NK-92 treated with Interleukin-12 subunit alpha and Interleukin-12 subunit beta, amount 100 ng/mL, for 24 hours (cell line): ENCODE measurements around the gene LMNTD1.
A peak's percentile ranks its signal among the peaks of the same experiment; 100 is the strongest.

Experiments
- DNase-seq: peaks from one replicate; lab custom pipeline; 2025; lab: John Stamatoyannopoulos, UW

The LMNTD1 gene

DNA sequence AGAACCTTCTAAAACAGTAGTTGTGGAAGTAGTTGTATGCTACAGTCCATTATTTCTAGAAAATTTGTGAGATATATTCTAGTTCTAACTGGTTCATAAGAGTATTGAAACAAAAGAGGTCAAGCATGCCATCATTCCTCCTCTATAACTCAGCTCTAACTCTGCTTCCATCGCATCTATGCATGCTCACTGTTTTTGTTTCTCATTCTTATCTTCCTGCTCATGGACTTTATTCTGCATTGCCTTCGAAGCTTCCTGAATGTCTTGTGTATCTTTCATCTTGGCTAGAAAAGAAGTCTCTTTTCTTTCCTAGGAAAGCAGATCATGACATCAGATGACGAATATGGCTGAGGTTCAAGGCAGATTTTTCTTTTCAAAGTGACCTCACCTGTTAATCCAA lies 402 bp downstream of the LMNTD1 start:
- DNase-seq, result no peak

DNA sequence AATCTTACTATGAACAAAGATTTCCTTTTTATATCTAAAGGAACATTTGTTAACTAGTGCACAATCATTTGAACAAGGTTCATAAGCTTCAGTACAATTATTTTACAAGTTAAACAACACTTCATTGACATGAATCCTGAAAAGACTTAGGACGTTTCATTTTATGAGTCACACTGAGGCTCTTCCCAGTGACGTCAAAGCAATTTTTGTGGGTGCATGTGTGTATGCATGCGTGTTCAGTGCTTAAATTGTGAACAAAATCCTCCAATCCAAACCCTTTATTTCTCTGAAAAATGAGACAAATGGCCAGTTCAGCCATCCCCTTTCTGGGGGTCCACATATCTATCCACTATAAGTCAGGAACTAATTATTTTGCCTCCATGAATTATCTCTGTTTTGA lies 2.9 kb downstream of the LMNTD1 start:
- DNase-seq, result no peak

DNA sequence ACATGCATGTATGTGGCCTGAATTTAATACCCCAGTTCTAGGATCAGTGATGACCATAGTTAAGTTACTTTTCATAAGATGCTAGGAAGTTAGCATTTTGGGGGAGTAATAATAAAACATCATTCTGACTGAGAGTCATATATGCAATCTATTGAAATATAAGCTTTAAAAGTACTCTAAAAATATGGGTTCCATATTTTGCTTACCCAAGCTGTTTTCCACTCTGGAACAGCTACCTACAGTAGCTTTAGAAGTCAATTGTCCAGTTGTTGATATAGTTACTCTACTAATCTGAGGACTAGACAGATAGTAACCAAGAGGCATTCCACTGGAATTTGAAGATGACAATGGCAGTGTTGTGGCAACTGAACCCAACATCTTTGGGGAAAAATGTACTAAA lies 4.0 kb downstream of the LMNTD1 start:
- DNase-seq, result no peak

DNA sequence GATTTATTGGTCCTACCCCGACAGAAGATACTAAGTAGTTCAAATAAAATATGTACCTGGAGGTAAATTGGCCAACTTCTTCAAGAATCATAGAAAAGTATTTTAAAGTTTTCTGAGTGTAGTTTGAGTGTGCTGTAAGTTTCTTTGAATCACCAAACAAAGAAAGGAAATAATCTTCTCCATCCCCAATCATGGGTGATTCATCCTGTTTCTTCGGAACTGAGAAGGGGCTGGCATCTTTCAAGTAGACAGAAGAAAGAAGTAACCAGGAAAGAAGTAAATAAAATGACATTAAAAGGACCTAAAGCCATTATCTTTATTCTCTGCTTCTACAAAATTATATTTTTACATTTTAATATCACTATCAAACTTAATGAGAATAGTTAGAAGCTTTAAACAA lies 6.8 kb downstream of the LMNTD1 start:
- no peak for DNase-seq

DNA sequence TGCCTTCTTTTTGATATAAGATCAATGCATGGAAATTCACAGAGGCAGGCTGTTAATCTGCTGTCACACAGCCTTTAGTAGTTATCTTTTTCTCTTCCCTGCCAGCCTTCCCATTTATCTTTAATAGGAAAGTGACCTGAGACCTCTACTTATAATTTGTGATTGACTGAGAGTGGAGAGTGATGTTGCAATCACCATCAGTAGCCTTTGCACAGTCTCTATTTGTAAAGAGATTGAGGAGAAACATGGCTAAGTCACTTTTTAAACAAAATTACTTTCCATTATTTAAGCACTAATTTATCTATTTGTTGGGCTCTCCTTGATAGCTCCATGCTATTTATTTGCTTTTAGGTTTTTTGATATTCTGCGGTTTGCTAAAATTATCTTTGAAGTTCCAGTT lies 19.9 kb downstream of the LMNTD1 start:
- DNase-seq, result no peak

- no peak for DNase-seq
Observed at GRCh38 chr12:25531502-25532052, 21.5 kb downstream of the LMNTD1 start.

- no peak for DNase-seq
Observed at GRCh38 chr12:25529738-25530137, 23.3 kb downstream of the LMNTD1 start.

DNA sequence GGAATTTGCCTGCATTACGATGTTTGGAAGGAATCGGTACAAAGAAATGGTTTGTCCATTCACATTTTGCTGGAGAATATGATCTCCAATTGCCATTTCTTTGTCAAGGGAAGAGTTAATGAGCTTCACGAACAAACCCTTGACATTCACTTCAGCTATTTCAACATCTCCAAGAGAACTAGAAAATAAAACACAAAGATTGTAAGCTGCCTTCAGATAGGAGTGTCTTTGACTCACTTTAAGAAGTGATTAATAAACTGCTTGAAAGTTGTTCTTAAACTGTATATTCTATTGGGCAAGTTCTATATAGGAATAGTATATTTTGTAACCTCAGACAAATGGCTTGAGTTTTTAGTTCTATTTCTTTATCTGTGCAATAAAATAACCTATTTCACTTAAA lies 26.3 kb downstream of the LMNTD1 start:
- no peak for DNase-seq

DNA sequence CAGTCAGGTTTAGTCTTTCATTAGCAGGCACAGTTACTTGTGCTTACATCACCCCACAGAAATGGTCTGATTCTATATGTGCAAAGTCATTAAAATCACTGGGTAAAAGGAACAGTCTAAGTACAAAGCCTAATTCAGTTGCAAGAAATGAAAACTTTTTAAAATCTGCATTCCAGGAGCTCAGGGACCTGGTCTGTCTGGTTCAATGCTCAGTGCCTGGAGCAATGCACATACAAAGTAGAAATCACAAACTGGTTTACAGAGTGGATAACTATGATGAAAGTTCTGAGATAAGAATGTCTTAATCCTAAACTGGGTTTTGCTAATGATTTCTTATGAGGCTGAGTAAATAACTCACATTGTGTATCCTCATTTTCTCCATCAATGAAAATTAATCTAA lies 28.7 kb downstream of the LMNTD1 start:
- no peak for DNase-seq

GRCh38 chr12:25521625-25522256 lies 31.3 kb downstream of the LMNTD1 start:
- DNase-seq, result no peak

DNA sequence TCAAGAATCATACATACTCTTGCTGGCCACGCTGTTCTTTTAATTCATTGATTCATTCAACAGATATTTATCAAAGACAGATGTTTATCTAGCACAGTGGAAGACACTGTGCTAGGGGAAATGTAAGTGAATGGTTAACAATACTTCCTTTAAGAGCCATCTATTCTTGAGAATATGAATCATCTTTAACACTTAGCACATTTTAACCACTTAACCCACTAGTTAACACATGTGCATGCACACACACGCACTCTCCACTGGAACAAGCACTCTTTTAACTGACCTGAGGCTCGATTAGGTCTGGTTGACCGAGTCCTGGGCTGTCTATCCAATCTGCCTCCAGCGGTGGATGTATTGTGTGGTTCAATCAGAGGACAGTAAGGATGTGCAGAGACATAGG lies 34.6 kb downstream of the LMNTD1 start:
- DNase-seq, result peak; percentile 13

DNA sequence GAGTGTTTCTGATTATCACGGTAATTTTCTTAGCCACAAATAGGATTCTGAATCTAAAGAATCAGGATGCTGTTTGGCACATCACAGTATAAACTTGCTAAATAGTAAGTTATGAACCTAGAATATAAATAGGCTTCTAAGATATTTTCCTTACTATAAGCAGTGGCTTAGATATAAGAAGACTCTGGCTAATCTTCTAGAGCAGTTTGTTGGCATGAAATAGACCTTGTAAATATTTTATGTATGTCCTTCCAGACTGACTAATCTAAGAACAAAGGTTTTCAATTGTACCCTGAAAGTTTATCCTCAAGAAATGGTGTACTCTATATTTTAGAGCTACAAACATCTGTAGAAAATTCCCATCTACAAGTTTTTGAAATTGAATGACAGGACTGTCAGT lies 48.3 kb downstream of the LMNTD1 start:
- no peak for DNase-seq

DNA sequence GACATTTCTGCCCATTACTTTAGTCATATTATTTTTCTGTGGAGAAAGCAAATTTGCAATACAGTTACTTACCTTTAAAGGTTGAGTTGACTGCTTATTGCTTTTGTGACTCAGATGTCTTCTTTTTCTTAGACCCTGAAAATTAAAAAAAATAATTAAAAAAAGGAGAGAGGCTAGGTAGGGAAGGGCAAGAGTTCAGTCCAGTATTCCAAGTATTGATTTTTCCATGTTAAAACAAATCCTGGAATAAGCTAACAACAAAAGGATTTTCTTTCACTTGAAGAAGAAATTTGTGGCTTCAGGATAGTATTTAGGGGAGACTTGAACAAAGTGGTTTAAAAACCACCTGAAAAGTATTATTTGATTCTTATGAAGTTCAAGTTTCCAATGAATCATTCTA lies 49.4 kb downstream of the LMNTD1 start:
- DNase-seq, result no peak

DNA sequence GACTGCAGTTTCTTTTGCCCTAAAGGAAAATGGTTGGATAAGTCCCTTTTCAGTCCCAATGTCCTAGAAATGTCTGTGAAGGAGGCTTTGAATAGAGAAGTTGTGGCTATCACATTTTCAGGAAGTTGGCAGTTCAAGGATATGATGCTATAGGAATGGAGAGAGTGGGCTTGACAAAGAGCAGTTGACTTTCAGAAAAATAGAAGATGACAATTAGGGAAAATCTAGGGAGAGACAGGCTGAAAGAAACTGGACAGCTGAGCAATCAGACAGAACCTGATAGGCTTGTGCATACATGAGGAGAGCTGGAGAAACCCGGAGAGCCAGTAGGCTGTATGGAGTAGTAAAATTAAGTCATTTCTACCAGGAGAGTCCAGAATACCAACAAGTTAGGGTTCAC lies 50.5 kb downstream of the LMNTD1 start:
- no peak for DNase-seq

DNA sequence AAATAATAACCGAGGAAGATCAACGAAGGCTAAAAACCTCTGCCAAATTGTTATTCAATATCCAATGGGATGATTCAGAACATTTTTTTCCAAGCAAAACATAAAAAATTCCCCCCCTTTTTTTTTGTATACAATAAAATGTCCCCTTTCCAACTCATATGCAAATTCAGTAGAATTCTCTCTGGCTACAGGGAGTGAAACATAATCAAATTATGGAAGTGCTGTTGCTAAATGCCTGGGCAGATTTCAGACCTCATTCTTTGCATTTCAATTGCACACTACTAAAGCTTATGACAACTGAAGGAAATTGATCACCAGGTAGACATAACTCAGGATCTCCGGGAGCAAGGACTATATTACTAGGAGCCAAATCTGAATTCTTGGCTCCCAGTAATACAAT lies 51.0 kb downstream of the LMNTD1 start:
- DNase-seq, result no peak

DNA sequence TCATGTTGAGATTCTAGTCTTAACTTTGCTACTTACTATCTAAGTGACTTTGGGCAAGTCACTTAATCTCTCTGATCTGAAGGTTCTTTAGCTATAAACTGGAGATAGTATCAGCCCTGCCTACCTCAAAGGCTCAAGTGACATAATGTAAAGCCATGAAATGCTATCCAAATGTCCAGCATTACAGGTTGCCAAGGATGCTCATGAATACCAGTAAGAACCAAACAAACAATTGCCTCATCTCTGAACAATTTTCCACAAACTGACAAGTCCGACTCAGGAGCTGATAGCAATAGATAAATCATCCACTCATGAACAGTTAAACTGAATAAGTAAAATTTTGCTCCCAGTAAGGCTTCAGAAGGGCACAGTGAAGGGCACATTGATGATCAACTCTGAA lies 51.5 kb downstream of the LMNTD1 start:
- DNase-seq, result no peak

DNA sequence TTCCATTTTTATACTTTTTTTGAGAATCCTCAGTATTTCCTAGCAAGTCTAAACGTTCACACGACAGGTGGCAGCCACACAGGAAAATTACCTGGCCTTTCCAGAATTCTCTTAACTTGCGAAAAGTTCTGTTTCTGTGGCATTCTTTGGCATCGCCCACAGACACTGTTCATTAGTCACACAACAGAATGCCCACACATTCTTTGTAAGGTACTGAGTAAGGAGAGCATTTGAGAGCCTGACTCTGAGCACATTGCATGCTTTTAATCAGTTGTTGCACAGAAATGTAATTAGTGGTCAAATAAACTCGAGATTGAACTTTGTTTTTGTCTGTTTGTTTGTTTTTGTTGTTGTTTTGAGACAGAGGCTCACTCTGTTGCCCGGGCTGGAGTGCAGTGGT lies 52.4 kb downstream of the LMNTD1 start:
- DNase-seq, result no peak

- no peak for DNase-seq
Observed at GRCh38 chr12:25497021-25497420, 56.1 kb downstream of the LMNTD1 start.

DNA sequence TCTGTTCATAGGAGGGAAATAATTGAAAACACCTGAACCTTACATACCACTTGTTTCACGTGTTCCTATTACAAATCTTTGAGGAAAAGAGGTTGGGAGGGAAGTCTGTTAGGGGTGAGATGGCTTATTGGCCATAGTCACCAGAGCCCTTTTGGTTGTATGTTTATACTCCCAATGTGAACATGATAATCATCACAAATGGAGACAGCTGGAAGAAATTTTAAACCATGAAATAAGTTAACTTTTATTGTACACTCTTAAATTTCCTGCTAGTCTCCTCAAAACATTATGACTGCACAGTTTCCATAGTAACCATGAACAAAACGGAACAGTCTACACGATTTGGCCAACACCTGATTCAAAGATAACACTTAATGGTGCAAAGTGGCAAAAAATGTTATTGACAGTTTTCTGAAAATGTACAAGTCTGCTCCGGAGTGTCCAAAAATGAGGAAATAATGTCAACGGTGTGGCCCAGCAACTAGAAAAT lies 56.9 kb downstream of the LMNTD1 start:
- no peak for DNase-seq

GRCh38 chr12:25495331-25496097 lies 57.6 kb downstream of the LMNTD1 start:
- no peak for DNase-seq

GRCh38 chr12:25494926-25495325 lies 58.2 kb downstream of the LMNTD1 start:
- no peak for DNase-seq

DNA sequence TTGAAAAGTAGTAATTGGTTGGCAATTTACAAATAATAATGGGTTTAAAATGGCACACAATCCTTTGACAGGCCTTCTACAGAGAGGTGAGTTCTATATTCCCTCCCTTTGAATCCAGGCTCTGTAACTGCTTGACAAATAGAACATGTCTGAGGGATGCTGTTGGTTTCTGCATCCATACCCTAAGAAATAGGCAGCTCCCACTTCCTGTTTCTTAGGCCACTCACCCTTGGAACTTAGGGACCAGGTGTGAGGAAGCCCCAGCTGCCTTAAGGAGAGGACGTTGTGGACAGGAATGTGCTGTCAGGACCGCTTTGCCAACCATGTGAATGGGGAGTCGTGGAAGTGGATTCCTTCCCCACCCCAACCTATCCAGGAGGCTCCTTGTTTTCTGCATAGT lies 59.4 kb downstream of the LMNTD1 start:
- DNase-seq, result no peak
